HEK293 (cell line): ENCODE measurements around the gene ARMH2.
A peak's percentile ranks its signal among the peaks of the same experiment; 100 is the strongest.

Experiments
- CTCF ChIP-seq: fragments of 450-650 bp; formaldehyde crosslinking; IDR thresholded peaks from 2 replicates; pipeline ENCODE4 v1.5.1; 2016; ENCODE audit warnings: missing biosample characterization, missing genetic modification characterization
- OVOL3 ChIP-seq: fragments of 450-650 bp; formaldehyde crosslinking; IDR thresholded peaks from 2 replicates; pipeline ENCODE4 v1.5.1; 2016; ENCODE audit warnings: missing biosample characterization, missing genetic modification characterization
- PATZ1 ChIP-seq: fragments of 450-650 bp; formaldehyde crosslinking; IDR thresholded peaks from 2 replicates; pipeline ENCODE4 v1.5.1; 2016; ENCODE audit warnings: missing biosample characterization, missing genetic modification characterization
- ZBTB11 ChIP-seq: fragments of 450-650 bp; formaldehyde crosslinking; conservative IDR thresholded peaks from 2 replicates; pipeline ENCODE4 v1.5.1; 2016; ENCODE audit warnings: low read depth, missing biosample characterization, missing genetic modification characterization
- ZEB2 ChIP-seq: fragments of 450-650 bp; formaldehyde crosslinking; IDR thresholded peaks from 2 replicates; pipeline ENCODE4 v1.5.1; 2016; ENCODE audit warnings: missing biosample characterization, missing genetic modification characterization
- ZNF121 ChIP-seq: fragments of 450-650 bp; formaldehyde crosslinking; IDR thresholded peaks from 2 replicates; pipeline ENCODE4 v1.5.1; 2016; ENCODE audit warnings: missing biosample characterization, missing genetic modification characterization
- ZNF146 ChIP-seq: fragments of 450-650 bp; formaldehyde crosslinking; IDR thresholded peaks from 2 replicates; pipeline ENCODE4 v1.5.1; 2016; ENCODE audit warnings: missing biosample characterization, missing genetic modification characterization
- ZNF16 ChIP-seq: fragments of 450-650 bp; formaldehyde crosslinking; IDR thresholded peaks from 2 replicates; pipeline ENCODE4 v1.5.1; 2016; ENCODE audit warnings: low read depth, missing biosample characterization, missing genetic modification characterization
- ZNF266 ChIP-seq: fragments of 450-650 bp; formaldehyde crosslinking; IDR thresholded peaks from 2 replicates; pipeline ENCODE4 v1.5.1; 2016; ENCODE audit warnings: missing biosample characterization, missing genetic modification characterization, low read depth
- ZNF324 ChIP-seq: fragments of 450-650 bp; formaldehyde crosslinking; IDR thresholded peaks from 2 replicates; pipeline ENCODE4 v1.5.1; 2016; ENCODE audit warnings: missing biosample characterization, missing genetic modification characterization
- ZNF426 ChIP-seq: fragments of 450-650 bp; formaldehyde crosslinking; IDR thresholded peaks from 2 replicates; pipeline ENCODE4 v1.5.1; 2017; ENCODE audit warnings: missing biosample characterization, missing genetic modification characterization, mild to moderate bottlenecking, inconsistent platforms, moderate library complexity
- ZNF433 ChIP-seq: fragments of 450-650 bp; formaldehyde crosslinking; IDR thresholded peaks from 2 replicates; pipeline ENCODE4 v1.5.1; 2016; ENCODE audit warnings: missing biosample characterization, missing genetic modification characterization, low read depth
- ZNF623 ChIP-seq: fragments of 450-650 bp; formaldehyde crosslinking; IDR thresholded peaks from 2 replicates; pipeline ENCODE4 v1.5.1; 2016; ENCODE audit warnings: missing biosample characterization, missing genetic modification characterization
- ZNF677 ChIP-seq: fragments of 450-650 bp; IDR thresholded peaks from 2 replicates; pipeline ENCODE4 v1.5.0; 2018; ENCODE audit warnings: missing biosample characterization, mild to moderate bottlenecking, missing genetic modification characterization, moderate library complexity
- ZNF76 ChIP-seq: fragments of 450-650 bp; formaldehyde crosslinking; IDR thresholded peaks from 2 replicates; pipeline ENCODE4; 2016; ENCODE audit warnings: low read depth, missing biosample characterization, missing genetic modification characterization, borderline replicate concordance
- ZSCAN16 ChIP-seq: fragments of 450-650 bp; formaldehyde crosslinking; IDR thresholded peaks from 2 replicates; pipeline ENCODE4 v1.5.1; 2016; ENCODE audit warnings: missing biosample characterization, missing genetic modification characterization
- TF ChIP-seq, protein P1 (sequence below): fragments of 450-650 bp; formaldehyde crosslinking; IDR thresholded peaks from 2 replicates; pipeline ENCODE4 v1.5.1; 2016; ENCODE audit warnings: missing biosample characterization, missing genetic modification characterization, borderline replicate concordance
- TF ChIP-seq, protein P2 (sequence below): fragments of 450-650 bp; formaldehyde crosslinking; IDR thresholded peaks from 2 replicates; pipeline ENCODE4 v1.5.1; 2016; ENCODE audit warnings: missing biosample characterization, missing genetic modification characterization
- TF ChIP-seq, protein P3 (sequence below): fragments of 450-650 bp; formaldehyde crosslinking; IDR thresholded peaks from 2 replicates; pipeline ENCODE4 v1.5.1; 2017; ENCODE audit warnings: missing biosample characterization, mild to moderate bottlenecking, missing genetic modification characterization, moderate library complexity
- TF ChIP-seq, protein P4 (sequence below): fragments of 450-650 bp; formaldehyde crosslinking; IDR thresholded peaks from 2 replicates; pipeline ENCODE4 v1.5.1; 2016; ENCODE audit warnings: missing biosample characterization, missing genetic modification characterization
- TF ChIP-seq, protein P5 (sequence below): fragments of 450-650 bp; formaldehyde crosslinking; IDR thresholded peaks from 2 replicates; pipeline ENCODE4 v1.5.1; 2016; ENCODE audit warnings: missing biosample characterization, missing genetic modification characterization

ARMH2 gene

DNA sequence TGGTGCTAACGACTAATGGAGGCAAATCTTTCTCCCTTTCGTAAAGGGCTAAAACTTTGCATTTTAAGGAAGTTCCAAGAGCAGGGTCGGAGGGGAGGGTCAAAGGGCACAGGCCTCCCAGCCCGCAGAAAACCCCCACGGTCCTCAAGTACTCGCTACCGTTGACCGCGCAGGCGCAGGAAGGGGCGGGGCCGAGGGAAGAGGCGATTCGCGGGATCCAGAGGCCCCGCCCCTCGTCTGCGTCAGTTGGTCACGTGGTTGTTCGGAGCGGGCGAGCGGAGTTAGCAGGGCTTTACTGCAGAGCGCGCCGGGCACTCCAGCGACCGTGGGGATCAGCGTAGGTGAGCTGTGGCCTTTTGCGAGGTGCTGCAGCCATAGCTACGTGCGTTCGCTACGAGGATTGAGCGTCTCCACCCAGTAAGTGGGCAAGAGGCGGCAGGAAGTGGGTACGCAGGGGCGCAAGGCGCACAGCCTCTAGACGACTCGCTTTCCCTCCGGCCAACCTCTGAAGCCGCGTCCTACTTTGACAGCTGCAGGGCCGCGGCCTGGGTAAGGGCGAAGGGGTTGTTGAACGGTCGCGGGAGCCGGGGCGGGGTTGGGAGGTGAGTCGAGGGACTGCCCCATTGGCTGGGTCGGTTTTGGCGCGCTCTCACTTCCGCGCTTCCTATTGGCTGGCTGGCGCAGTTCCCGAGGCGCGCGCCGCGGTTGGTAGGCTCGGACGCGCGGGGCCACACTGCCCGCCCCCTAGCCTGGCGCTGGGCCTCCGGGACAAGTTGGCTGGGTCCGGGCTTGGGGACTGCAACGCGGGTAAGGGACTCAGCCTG is 23.8 kb downstream of the ARMH2 start, which contains the start of gene GMNN (continued):
- TF ChIP-seq ZBTB11 (tag by site-specific recombination) (no peak), CTCF (tag by site-specific recombination) (no peak), ZNF677 (tag by site-specific recombination) (no peak), ZSCAN16 (peak; percentile 77; the same call in 1 of the 2 replicates), ZEB2 (tag by site-specific recombination) (peak; percentile 96), ZNF324 (tag by site-specific recombination) (peak; percentile 91), ZNF433 (no peak), ZNF76 (tag by site-specific recombination) (peak; percentile 68; the same call in 1 of the 2 replicates), ZNF623 (tag by site-specific recombination) (peak; percentile 45), ZNF121 (no peak; the same call in 1 of the 2 replicates), PATZ1 (tag by site-specific recombination) (peak; percentile 87), ZNF426 (tag by site-specific recombination) (no peak), OVOL3 (peak; percentile 88), ZNF266 (no peak), ZNF146 (tag by site-specific recombination) (peak; percentile 70), ZNF16 (peak; percentile 28; the same call in 1 of the 2 replicates)
- TF ChIP-seq, protein P1, sequence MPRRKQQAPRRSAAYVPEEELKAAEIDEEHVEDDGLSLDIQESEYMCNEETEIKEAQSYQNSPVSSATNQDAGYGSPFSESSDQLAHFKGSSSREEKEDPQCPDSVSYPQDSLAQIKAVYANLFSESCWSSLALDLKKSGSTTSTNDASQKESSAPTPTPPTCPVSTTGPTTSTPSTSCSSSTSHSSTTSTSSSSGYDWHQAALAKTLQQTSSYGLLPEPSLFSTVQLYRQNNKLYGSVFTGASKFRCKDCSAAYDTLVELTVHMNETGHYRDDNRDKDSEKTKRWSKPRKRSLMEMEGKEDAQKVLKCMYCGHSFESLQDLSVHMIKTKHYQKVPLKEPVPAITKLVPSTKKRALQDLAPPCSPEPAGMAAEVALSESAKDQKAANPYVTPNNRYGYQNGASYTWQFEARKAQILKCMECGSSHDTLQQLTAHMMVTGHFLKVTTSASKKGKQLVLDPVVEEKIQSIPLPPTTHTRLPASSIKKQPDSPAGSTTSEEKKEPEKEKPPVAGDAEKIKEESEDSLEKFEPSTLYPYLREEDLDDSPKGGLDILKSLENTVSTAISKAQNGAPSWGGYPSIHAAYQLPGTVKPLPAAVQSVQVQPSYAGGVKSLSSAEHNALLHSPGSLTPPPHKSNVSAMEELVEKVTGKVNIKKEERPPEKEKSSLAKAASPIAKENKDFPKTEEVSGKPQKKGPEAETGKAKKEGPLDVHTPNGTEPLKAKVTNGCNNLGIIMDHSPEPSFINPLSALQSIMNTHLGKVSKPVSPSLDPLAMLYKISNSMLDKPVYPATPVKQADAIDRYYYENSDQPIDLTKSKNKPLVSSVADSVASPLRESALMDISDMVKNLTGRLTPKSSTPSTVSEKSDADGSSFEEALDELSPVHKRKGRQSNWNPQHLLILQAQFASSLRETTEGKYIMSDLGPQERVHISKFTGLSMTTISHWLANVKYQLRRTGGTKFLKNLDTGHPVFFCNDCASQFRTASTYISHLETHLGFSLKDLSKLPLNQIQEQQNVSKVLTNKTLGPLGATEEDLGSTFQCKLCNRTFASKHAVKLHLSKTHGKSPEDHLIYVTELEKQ (tag by site-specific recombination): peak; percentile 54; the same call in 1 of the 2 replicates
- TF ChIP-seq, protein P2, sequence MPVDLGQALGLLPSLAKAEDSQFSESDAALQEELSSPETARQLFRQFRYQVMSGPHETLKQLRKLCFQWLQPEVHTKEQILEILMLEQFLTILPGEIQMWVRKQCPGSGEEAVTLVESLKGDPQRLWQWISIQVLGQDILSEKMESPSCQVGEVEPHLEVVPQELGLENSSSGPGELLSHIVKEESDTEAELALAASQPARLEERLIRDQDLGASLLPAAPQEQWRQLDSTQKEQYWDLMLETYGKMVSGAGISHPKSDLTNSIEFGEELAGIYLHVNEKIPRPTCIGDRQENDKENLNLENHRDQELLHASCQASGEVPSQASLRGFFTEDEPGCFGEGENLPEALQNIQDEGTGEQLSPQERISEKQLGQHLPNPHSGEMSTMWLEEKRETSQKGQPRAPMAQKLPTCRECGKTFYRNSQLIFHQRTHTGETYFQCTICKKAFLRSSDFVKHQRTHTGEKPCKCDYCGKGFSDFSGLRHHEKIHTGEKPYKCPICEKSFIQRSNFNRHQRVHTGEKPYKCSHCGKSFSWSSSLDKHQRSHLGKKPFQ (tag by site-specific recombination): peak; percentile 36; the same call in 1 of the 2 replicates
- TF ChIP-seq, protein P3, sequence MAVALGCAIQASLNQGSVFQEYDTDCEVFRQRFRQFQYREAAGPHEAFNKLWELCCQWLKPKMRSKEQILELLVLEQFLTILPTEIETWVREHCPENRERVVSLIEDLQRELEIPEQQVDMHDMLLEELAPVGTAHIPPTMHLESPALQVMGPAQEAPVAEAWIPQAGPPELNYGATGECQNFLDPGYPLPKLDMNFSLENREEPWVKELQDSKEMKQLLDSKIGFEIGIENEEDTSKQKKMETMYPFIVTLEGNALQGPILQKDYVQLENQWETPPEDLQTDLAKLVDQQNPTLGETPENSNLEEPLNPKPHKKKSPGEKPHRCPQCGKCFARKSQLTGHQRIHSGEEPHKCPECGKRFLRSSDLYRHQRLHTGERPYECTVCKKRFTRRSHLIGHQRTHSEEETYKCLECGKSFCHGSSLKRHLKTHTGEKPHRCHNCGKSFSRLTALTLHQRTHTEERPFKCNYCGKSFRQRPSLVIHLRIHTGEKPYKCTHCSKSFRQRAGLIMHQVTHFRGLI (tag by site-specific recombination): peak; percentile 43; the same call in 1 of the 2 replicates
- TF ChIP-seq, protein P4, sequence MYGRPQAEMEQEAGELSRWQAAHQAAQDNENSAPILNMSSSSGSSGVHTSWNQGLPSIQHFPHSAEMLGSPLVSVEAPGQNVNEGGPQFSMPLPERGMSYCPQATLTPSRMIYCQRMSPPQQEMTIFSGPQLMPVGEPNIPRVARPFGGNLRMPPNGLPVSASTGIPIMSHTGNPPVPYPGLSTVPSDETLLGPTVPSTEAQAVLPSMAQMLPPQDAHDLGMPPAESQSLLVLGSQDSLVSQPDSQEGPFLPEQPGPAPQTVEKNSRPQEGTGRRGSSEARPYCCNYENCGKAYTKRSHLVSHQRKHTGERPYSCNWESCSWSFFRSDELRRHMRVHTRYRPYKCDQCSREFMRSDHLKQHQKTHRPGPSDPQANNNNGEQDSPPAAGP: peak; percentile 94
- TF ChIP-seq, protein P5, sequence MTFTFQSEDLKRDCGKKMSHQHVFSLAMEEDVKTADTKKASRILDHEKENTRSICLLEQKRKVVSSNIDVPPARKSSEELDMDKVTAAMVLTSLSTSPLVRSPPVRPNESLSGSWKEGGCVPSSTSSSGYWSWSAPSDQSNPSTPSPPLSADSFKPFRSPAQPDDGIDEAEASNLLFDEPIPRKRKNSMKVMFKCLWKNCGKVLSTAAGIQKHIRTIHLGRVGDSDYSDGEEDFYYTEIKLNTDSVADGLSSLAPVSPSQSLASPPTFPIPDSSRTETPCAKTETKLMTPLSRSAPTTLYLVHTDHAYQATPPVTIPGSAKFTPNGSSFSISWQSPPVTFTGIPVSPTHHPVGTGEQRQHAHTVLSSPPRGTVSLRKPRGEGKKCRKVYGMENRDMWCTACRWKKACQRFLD (tag by site-specific recombination): no peak
